K562 (cell line): Measurements from ENCODE around the gene ANO6. TPM values are rescaled to one million over a fixed set of nuclear protein-coding genes. Genes with fewer than 3 reads are reported as not detected.

Experiments
- ATAC-seq: fragments of 200-7000 bp; cut with Tn5 transposase; 3 replicates; pipeline ENCODE4 v1.9.1; 2020; ENCODE audit warnings: moderate library complexity
- BruUV-seq: library from RNA; stranded (reverse); fragments of 400-500 nt; replicated peaks from 2 replicates; lab custom pipeline; 2021; lab: Mats Ljungman, UMichigan
- CTCF ChIA-PET: fragments of 300-600 bp; formaldehyde crosslinking; extraction: SDS; loops from one replicate; lab custom pipeline; 2021; ENCODE audit warnings: low intra/inter-chr PET ratio; lab: Yijun Ruan, JAX
- POLR2A ChIA-PET: fragments of 300-600, 350-650 bp; sonication (Branson Sonifier 250); formaldehyde crosslinking; extraction: SDS; loops from one replicate; lab custom pipeline; 2021; ENCODE audit warnings: antibody characterized with exemption, inconsistent platforms; lab: Yijun Ruan, JAX
- DNase-seq, 4 experiments: peaks; one replicate each; pipeline versions ENCODE4 v3.0.0 to v3.0.0-alpha.2; 2011 to 2018; ENCODE audit warnings: low spot score in 3 of 4, mixed read lengths in 3 of 4; ENCODE audit errors: extremely low read depth in 1 of 4
- FAIRE-seq: peaks from 2 replicates; lab custom pipeline; 2011; peaks lifted over from hg19 to GRCh38; lab: Jason Lieb, UNC
- H2AFZ ChIP-seq: 2 replicates; pipeline ENCODE4 v1.6.0; 2011; ENCODE audit warnings: low read depth, low read length, control low read depth, inconsistent platforms
- H3K27ac ChIP-seq: fragments of 200-600 bp; 3 replicates; pipeline ENCODE4 v1.8.0; 2011; ENCODE audit warnings: low read depth, mild to moderate bottlenecking, control low read depth, inconsistent platforms, low read length, moderate library complexity, mixed read lengths; ENCODE audit errors: extremely low read depth
- H3K27me3 ChIP-seq, 2 experiments: fragments of 300-600 bp in 1 of 2; 2 replicates in 1 of 2; 3 replicates in 1 of 2; pipeline versions ENCODE4 v1.6.0 to v1.8.0; 2011; ENCODE audit warnings: inconsistent platforms in 2 of 2, low read length in 2 of 2, mild to moderate bottlenecking in 1 of 2, mixed read lengths in 1 of 2, moderate library complexity in 1 of 2; ENCODE audit not compliant: control insufficient read depth in 2 of 2, insufficient read depth in 2 of 2
- H3K36me3 ChIP-seq: fragments of 300-600 bp; 3 replicates; pipeline ENCODE4 v1.8.0; 2011; ENCODE audit warnings: mild to moderate bottlenecking, low read length, inconsistent platforms; ENCODE audit not compliant: control insufficient read depth, insufficient read depth
- H3K4me1 ChIP-seq, 2 experiments: fragments of 200-600 bp in 1 of 2; replicated peaks in 1 of 2; 2 replicates in 1 of 2; 3 replicates in 1 of 2; pipeline versions ENCODE4 v1.5.1 to v1.8.0; 2011; ENCODE audit warnings: inconsistent platforms in 2 of 2, low read length in 2 of 2, mild to moderate bottlenecking in 1 of 2, mixed read lengths in 1 of 2, moderate library complexity in 1 of 2; ENCODE audit not compliant: control insufficient read depth in 2 of 2, insufficient read depth in 2 of 2
- H3K4me2 ChIP-seq: 2 replicates; pipeline ENCODE4 v1.6.1; 2011; ENCODE audit warnings: low read length, control low read depth, inconsistent platforms, mixed read lengths; ENCODE audit not compliant: insufficient read depth
- H3K4me3 ChIP-seq: fragments of 200-600 bp; sonication (generic), shearing (Covaris generic); 2 replicates; pipeline ENCODE4 v1.5.1; 2016; ENCODE audit warnings: control low read depth, inconsistent platforms
- H3K79me2 ChIP-seq: fragments of 200-600 bp; 3 replicates; pipeline ENCODE4 v1.8.0; 2011; ENCODE audit warnings: low read length, inconsistent platforms; ENCODE audit not compliant: control insufficient read depth, insufficient read depth
- H3K9ac ChIP-seq, 2 experiments: 2 replicates each; pipeline versions ENCODE4 v1.6.0 to v1.6.1; 2011; ENCODE audit warnings: low read depth in 2 of 2, low read length in 2 of 2, control low read depth in 1 of 2, inconsistent platforms in 1 of 2, mild to moderate bottlenecking in 1 of 2, mixed read lengths in 1 of 2; ENCODE audit not compliant: insufficient read depth in 1 of 2
- H3K9me1 ChIP-seq: one replicate; pipeline ENCODE4 v1.6.0; 2011; ENCODE audit warnings: inconsistent platforms, mild to moderate bottlenecking, low read length, moderate library complexity; ENCODE audit not compliant: control insufficient read depth, insufficient read depth
- H3K9me3 ChIP-seq: replicated peaks from 2 replicates; pipeline ENCODE4 v1.5.1; 2011; ENCODE audit warnings: low read depth, low read length, inconsistent platforms; ENCODE audit not compliant: control insufficient read depth, insufficient read depth
- H4K20me1 ChIP-seq: replicated peaks from 2 replicates; pipeline ENCODE4 v1.6.1; 2011; ENCODE audit warnings: low read length, inconsistent platforms, mixed read lengths; ENCODE audit not compliant: control insufficient read depth, insufficient read depth
- ETS2 ChIP-seq: IDR thresholded peaks from 2 replicates; pipeline ENCODE4 v1.6.1; 2016; ENCODE audit warnings: borderline replicate concordance, missing genetic modification characterization, mild to moderate bottlenecking, moderate library complexity, missing compliant biosample characterization; ENCODE audit not compliant: poor library complexity, severe bottlenecking
- FOXP4 ChIP-seq: sonication (generic); formaldehyde crosslinking; IDR thresholded peaks from 2 replicates; pipeline ENCODE4 v1.8.0; 2022; ENCODE audit warnings: mild to moderate bottlenecking, missing genetic modification reagents, borderline replicate concordance
- GTF2E2 ChIP-seq: fragments of 200-800 bp; sonication (Bioruptor generic); IDR thresholded peaks from 2 replicates; pipeline ENCODE4 v1.6.1; 2016; ENCODE audit warnings: missing genetic modification characterization, missing compliant biosample characterization
- GTF2F1 ChIP-seq: IDR thresholded peaks from 2 replicates; pipeline ENCODE4 v1.6.1; 2011; ENCODE audit warnings: low read depth, low read length, improper control_type of control experiment
- HDGF ChIP-seq: fragments of 450-650 bp; IDR thresholded peaks from 2 replicates; pipeline ENCODE4 v1.6.1; 2016
- HNRNPH1 ChIP-seq: fragments of 200-400 bp; formaldehyde crosslinking; optimal IDR thresholded peaks from 2 replicates; pipeline ENCODE3; 2017; ENCODE audit warnings: low read depth, mild to moderate bottlenecking, low read length, moderate library complexity
- PTRF ChIP-seq: fragments of 450-650 bp; IDR thresholded peaks from 2 replicates; pipeline ENCODE4 v1.6.1; 2016; ENCODE audit warnings: mild to moderate bottlenecking, missing genetic modification characterization, missing compliant biosample characterization
- RAD51 ChIP-seq: fragments of 450-650 bp; IDR thresholded peaks from 2 replicates; pipeline ENCODE4 v1.7.1; 2016; ENCODE audit warnings: low read depth, mild to moderate bottlenecking, borderline replicate concordance
- ZBTB7A ChIP-seq: IDR thresholded peaks from 2 replicates; pipeline ENCODE4 v1.6.1; 2011; ENCODE audit warnings: low read depth, mild to moderate bottlenecking, low read length, moderate library complexity, borderline replicate concordance; ENCODE audit not compliant: control insufficient read depth
- WGBS: fragments of 100-300 bp; shearing (Covaris generic); methylation state at CpG from one replicate; pipeline ENCODE4 v1.1.6; 2016; ENCODE audit warnings: low coverage, mixed read lengths; ENCODE audit not compliant: insufficient coverage; ENCODE audit errors: missing lambda C conversion rate; 5-methylcytosine and 5-hydroxymethylcytosine counted together
- in situ Hi-C: fragments of 300-500 bp; cut with MboI; formaldehyde crosslinking; loops from 4 replicates; pipeline ENCODE4 v1.15.0; 2018; ENCODE audit warnings: inconsistent platforms, mixed read lengths
- intact Hi-C: fragments of 100-400 bp; cut with micrococcal nuclease; formaldehyde crosslinking; loops from 2 replicates; pipeline ENCODE4 v1.14.2; 2022
- polyA plus RNA-seq, 8 experiments: library from polyadenylated mRNA; depleted of rRNA in 4 of 8; stranded (reverse) in 5 of 8; unstranded in 3 of 8; fragments of >200 nt; fragmentation: Nextera tagmentation in 2 of 8; fragmentation: Illumina TruSeq in 1 of 8; extraction: Ambion mirVana in 2 of 8; extraction: Trizol in 1 of 8; gene quantifications; 2 replicates each; pipeline versions ENCODE4 v1.2.1 to v1.2.3, GENCODE V29; 2011 to 2014; ENCODE audit warnings: inconsistent platforms in 1 of 8, missing spikeins in 1 of 8
- total RNA-seq, 7 experiments: library from RNA; depleted of rRNA in 6 of 7; stranded (reverse); fragments of >200 nt in 6 of 7; fragmentation: Illumina TruSeq in 2 of 7; extraction: Trizol in 2 of 7; gene quantifications; 2 replicates each; pipeline versions ENCODE4 v1.2.1 to v1.2.3, GENCODE V29; 2011 to 2021; ENCODE audit warnings: low replicate concordance in 1 of 7
- TF ChIP-seq, protein P1 (sequence below): fragments of 450-650 bp; formaldehyde crosslinking; IDR thresholded peaks from 2 replicates; pipeline ENCODE4 v1.4.0; 2020; ENCODE audit warnings: mild to moderate bottlenecking, mixed read lengths
- TF ChIP-seq, protein P2 (sequence below), 2 experiments: fragments of 150-350 bp in 1 of 2; IDR thresholded peaks; 2 replicates each; pipeline ENCODE4 v1.6.1; 2012 to 2016; ENCODE audit warnings: low read depth in 2 of 2, low read length in 2 of 2, mild to moderate bottlenecking in 1 of 2, moderate library complexity in 1 of 2

Gene ANO6
- total and polyA plus RNA-seq, 9 of the 15 experiments (the other 6 are each of a cell fraction or from before 2014, with no cell fraction given) = 3.5 to 24.7 (median 20.3) TPM

DNA sequence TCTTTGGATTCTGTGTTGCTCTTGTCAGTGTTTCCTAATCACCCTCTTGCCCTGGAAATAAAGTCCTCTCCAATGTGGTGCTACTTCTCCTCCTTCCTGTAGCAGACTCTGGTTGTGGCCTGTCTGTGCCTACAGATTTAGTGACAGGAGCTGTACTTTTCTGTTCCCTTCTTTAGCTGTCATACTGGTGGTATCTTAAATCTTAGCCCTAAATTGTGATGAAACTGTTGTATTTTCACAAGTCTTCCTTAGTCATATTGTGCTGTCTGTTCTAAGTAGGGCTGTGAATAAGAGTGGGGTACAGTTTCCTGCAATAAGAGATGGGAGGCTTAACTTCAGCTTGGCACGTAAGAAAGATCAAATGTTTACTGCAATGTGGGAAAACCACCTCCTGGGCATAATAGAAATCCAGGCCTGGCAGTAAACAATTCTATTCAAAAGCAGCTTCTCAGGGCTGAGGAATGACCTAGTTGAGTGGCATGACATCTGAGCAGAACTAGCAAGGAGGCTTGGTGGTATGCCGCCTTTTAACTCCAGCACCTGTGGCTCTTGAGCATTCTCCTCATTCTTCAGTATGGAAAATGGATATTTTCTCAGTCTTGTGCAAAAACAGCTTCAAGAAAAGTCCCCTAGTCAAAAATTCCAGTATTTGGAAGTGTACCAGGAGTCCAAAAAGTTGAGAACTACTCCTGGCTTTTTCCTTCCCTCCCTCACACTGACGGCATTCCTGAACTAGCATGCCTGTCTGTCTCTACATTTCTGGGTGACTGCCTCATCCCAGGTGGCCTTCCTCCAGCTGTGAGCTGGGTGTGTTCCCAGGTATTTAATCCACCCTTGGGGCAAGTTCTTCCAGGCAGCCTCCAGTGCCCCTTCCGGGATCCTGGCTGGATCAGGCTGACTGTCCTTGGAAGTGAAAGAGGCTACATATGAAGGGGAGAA is 19.5 kb downstream of the ANO6 start:
- TF ChIP-seq, protein P1, sequence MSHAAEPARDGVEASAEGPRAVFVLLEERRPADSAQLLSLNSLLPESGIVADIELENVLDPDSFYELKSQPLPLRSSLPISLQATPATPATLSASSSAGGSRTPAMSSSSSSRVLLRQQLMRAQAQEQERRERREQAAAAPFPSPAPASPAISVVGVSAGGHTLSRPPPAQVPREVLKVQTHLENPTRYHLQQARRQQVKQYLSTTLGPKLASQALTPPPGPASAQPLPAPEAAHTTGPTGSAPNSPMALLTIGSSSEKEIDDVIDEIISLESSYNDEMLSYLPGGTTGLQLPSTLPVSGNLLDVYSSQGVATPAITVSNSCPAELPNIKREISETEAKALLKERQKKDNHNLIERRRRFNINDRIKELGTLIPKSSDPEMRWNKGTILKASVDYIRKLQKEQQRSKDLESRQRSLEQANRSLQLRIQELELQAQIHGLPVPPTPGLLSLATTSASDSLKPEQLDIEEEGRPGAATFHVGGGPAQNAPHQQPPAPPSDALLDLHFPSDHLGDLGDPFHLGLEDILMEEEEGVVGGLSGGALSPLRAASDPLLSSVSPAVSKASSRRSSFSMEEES (CRISPR knock-in tag) = no peak
- TF ChIP-seq GTF2E2 = no peak
- TF ChIP-seq GTF2F1 = no peak
- no peak for TF ChIP-seq HNRNPH1
- no peak for TF ChIP-seq ETS2 (tag)
- TF ChIP-seq PTRF = no peak
- TF ChIP-seq, protein P2, sequence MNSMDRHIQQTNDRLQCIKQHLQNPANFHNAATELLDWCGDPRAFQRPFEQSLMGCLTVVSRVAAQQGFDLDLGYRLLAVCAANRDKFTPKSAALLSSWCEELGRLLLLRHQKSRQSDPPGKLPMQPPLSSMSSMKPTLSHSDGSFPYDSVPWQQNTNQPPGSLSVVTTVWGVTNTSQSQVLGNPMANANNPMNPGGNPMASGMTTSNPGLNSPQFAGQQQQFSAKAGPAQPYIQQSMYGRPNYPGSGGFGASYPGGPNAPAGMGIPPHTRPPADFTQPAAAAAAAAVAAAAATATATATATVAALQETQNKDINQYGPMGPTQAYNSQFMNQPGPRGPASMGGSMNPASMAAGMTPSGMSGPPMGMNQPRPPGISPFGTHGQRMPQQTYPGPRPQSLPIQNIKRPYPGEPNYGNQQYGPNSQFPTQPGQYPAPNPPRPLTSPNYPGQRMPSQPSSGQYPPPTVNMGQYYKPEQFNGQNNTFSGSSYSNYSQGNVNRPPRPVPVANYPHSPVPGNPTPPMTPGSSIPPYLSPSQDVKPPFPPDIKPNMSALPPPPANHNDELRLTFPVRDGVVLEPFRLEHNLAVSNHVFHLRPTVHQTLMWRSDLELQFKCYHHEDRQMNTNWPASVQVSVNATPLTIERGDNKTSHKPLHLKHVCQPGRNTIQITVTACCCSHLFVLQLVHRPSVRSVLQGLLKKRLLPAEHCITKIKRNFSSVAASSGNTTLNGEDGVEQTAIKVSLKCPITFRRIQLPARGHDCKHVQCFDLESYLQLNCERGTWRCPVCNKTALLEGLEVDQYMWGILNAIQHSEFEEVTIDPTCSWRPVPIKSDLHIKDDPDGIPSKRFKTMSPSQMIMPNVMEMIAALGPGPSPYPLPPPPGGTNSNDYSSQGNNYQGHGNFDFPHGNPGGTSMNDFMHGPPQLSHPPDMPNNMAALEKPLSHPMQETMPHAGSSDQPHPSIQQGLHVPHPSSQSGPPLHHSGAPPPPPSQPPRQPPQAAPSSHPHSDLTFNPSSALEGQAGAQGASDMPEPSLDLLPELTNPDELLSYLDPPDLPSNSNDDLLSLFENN (IDR thresholded peaks at IDR 0.05; ENCODE audit: low read depth in 2 of 2, low read length in 2 of 2) = no peak
- no peak for TF ChIP-seq FOXP4
- no peak for TF ChIP-seq ZBTB7A
- TF ChIP-seq HDGF = no peak
- no peak for TF ChIP-seq RAD51
- H3K9me3 ChIP-seq = no peaks in the 10 kb centered on the region
- DNase-seq = peak in 1 of 4 experiments; percentile 18
- in situ Hi-C loops = no loop called here
- intact Hi-C loops = no loop called here
- H2AFZ ChIP-seq = peak overlapping the region; percentile 36; the same call in 1 of the 2 replicates
- no TSS peak for BruUV-seq
- ChIA-PET CTCF (no interaction called here), POLR2A (interaction anchor here (0.6 kb wide), 1 partner anchor 15 kb away, joined by 3 read pairs; no protein-coding TSS in a partner anchor)
- H3K4me2 ChIP-seq = peak overlapping the region; percentile 50
- no peaks in the 10 kb centered on the region for H3K9me1 ChIP-seq
- FAIRE-seq = peak; percentile 11
- peaks cover 34% of the 10 kb centered on the region for H3K79me2 ChIP-seq
- H3K4me3 ChIP-seq = no peak overlapping the region
- peaks cover 5% of the 10 kb centered on the region; the same call in 2 of the 3 replicates for H3K36me3 ChIP-seq
- H3K4me1 ChIP-seq = peaks cover 0 to 47% of the 10 kb centered on the region in 2 experiments; a peak in 4 of 5 replicates
- H3K27ac ChIP-seq = peak overlapping the region; percentile 80
- ATAC-seq = peak; percentile 56
- no peaks in the 10 kb centered on the region for H3K27me3 ChIP-seq
- H4K20me1 ChIP-seq = no peaks in the 10 kb centered on the region
- WGBS = 79% methylated on average over 4 of the region's 4 CpGs
- H3K9ac ChIP-seq = peak overlapping the region; percentile 48 to 55; a peak in 2 of 4 replicates
